HG02938 (cell line): ENCODE data around the gene AUTS2.

ENCODE experiments used
- ATAC-seq: cut with Tn5 transposase; IDR thresholded peaks from one replicate; pipeline ENCODE4 v1.9.1; 2021; ENCODE audit warnings: mild to moderate bottlenecking, moderate library complexity; ENCODE audit not compliant: unreplicated experiment

AUTS2 gene

DNA sequence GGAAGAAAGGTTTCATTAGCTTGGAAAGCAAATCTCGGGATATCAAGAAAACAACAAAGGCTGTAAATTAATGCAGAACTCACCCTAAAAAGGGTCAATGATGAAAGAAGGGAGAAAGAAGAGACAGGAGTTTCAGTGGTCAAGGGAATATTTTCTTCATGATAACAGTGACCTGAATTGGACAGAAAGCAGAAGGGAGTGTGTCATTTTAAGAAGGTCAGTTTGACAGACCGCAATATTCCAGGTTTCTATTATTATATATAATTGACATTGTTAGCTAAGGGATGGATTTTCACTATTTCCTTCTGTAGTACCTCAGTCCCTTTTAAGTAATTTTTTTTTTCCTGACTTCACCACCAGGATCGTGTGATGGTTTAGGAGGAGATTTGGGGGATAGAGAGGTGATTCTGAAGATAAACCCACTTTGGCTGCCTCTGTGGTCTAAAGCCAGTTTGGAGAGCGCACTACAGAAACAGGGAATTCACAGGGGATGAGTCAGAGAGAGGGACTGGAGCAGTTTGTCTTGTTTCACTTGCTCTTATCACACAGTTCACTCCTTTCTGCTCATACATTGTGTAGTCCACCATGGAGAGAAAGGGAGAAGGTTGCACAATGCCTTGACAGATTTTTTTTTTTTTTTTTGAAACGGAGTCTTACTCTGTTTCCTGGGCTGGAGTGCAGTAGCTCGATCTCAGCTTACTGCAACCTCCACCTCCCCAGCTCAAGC is 417.9 kb downstream of the AUTS2 start:
- ATAC-seq = no peak

DNA sequence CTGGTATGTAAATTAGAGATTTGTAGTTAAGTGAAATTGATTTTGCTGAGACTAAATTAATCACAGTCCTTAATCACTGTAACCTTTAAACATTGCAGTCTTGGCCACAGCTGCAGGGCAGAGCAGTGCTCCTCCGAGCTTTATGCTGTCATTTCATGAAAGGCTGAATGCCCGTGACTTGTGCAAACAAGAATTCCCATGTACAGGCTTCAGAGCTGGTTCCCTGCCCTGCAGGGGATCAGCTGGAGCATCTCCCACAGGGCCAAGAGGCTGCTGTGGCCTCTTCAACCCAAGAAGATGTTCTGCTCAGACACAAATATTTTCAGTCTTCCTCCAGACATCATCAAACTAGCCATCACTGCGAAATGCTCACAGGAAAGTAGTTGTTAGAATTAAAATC is 419.1 kb downstream of the AUTS2 start:
- no peak for ATAC-seq

DNA sequence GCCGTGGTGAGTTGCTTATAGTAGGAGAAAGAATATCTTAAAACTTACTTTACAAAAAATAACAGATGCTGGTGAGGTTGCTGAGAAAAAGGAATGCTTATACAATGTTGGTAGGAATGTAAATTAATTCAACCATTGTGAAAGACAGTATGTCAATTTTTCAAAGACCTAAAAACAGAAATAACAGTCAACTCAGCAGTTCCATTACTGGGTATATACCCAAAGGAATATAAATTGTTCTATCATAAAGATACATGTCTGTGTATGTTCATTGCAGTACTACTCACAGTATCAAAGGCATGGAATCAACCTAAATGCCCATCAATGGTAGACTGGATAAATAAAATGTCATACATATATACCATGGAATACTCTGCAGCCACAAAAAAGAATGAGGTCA is 420.4 kb downstream of the AUTS2 start:
- no peak for ATAC-seq

DNA sequence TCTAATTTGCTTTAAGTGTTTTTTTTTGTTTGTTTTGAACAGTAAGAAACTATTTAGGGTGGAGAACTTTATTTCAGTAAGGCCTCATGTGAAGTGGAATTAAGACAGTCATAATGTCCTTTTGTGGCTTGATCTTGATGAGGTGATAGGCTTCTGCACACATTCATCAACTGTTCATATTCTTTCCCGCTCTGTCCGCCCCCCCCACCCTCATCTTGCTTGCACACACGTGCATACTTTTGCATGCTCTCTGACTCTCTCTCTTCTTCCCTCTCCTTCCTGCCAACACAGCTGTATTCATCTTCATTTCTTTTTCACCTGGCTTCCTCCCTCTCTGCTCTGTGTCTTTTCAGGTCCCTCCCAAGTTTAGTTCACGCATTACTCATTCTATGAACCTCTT is 429.6 kb downstream of the AUTS2 start:
- no peak for ATAC-seq

DNA sequence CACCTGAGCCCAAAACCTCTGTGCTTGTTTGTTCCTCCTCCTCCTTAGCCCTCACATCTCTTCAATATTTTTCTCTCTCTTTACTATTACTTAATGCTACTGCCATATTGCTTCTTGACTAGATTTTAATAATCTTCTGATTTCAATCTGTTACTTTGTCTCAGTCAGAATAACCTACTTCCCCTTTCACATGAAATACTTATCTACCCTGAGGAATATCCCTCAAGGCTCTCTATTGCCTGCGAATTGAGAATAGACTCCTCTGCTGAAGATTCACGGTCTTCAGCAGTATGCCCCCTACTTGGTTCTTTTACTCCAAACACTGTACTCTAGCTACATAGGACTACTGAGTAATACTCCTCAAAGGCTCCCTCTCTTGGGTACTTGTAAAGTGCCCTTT is 430.3 kb downstream of the AUTS2 start:
- ATAC-seq = no peak

DNA sequence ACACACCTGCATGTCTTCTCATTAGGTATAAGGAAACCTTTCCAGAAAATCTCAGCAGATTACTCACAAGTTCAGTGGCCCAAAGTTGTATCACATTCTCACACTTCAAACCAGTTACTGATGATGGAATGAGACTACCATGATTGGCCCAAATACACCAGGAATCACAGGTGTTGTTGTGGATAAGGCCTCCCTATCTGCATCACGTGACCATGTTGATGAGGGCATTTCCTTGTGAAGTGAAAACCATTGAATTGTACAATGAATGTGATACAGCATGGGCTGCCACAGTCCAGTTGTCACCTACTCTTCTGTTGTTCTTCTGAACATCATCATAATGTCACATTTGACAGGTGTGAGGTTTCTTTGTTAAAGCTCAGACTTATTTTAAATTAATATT is 431.7 kb downstream of the AUTS2 start:
- ATAC-seq = no peak

DNA sequence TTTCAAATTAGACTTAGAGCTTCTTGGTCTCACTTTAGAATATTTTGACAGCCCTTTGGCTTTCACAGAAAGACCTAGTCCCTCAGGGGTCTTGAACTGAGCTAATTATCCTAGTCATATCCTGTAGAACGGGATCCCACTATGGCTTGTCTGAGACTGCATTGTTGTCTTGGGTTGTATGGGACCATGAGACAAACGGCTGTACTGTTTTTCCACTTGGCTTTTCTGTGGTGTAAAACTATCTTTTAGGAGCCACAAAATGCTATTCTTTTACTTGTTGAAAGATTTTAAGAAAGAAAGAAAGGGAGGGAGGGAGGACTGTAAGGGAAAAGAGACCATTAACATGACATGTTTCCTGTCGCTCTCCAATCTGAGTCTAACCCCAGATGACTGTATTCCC is 432.5 kb downstream of the AUTS2 start:
- no peak for ATAC-seq

DNA sequence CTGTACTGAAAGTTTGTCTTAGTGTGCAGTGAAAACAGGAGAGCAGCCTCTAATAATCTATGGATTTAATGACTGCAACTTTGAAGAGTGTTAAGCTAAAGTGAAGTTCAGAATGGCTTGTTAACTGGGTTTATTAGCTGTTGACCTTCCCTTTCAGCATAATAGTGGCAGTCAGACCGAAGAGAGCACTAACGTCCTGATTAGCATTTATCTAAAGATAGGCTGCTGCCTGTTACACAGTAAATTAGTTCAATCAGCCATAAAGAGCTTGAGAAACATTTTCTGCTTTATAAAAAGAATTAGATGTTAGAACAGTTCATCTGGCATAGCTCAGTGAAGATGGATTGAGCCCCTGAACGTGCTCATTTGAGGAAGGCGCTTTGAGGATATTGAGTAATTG is 433.0 kb downstream of the AUTS2 start:
- no peak for ATAC-seq

DNA sequence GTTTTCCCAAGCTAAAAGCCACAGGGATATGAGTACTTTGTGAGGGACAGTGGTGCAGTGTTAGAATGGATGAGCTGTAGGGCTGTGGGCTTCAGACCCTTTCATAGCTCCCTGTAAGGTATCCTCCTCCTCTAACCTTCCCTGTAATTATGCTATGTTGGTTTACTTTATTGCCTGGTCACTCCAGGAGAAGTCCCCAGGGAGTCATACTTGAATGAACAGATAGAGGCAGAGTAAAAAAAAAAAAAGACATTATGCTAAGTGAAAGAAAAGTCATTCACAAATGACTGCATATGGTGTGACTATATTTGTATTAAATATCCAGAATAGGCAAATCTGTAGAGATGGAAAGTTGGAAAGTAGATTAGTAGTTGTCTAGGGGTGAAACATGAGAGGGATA is 434.4 kb downstream of the AUTS2 start:
- ATAC-seq = no peak

DNA sequence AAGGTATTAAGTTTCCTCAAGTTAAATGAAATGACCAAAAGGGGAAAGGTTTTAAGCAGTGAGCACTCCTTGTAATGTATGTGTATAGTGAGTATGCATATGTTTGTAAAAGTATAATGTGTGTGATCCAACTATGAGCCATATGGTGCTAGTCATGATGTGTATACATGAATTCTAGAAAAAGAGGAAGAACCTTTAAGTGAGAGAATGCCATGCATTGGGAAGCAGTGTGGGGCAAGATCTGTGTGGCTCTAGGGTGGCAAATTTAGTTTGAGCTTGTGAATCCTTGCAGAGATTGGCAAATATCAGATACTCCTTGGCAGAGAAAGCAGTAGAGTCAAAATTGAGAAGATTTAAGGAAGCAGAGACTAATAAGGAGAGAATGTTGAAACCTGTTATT is 435.0 kb downstream of the AUTS2 start:
- ATAC-seq = no peak

DNA sequence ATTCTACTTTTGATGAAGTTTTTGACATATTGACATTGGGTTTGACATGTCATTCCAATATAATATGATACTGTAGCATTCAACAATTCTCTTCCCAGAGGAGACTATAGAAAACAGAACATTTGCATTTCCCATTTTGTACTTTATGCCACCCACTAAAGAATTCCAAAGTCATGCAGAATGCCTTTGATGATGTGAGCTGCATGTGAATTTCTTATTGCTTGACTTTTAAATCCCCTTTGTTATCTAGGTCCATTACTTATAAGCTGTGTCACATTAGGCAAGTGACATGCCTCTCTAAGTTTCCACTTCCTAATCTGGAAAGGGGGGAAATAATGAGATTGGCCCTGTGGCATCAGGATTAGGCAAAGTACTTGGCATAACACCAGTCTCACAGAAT is 436.7 kb downstream of the AUTS2 start:
- ATAC-seq = no peak

DNA sequence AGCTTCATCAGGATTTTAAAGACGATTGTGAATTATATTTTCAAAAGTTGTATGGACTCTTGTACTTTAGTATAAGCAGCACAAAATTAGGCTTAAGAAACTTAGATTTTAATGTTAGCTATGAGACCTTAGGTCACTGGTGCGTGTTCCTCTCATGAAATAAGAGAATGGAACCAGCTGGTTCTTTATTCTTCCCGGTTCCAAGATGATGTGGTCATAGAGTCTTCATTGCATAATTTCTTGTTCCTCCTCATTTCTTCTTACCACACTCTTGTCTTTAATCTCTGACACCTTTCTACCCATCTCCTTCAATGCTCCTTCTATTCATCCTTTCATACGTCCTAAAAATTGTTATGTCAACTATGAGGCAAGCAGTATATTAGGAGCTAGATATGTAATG is 437.2 kb downstream of the AUTS2 start:
- ATAC-seq = no peak

DNA sequence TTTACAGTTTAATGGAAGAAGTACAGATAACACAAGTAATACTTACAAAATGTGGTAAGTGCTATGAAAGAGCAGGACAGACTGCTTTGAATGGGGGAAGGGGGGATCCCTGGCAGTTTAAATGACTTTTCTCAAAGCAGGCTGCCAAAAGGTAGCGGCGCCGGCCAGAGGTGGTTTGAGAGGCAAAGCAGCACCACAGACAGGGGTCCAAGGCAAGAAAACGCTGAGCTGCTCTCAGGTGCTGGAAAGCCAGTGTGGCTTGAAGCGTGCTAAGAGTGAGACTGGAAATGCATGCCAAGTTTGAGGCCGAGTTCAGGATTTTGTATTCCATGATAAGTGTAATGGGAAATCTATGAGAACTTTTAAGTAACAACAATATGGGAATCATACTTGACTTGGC is 437.7 kb downstream of the AUTS2 start:
- ATAC-seq = no peak

DNA sequence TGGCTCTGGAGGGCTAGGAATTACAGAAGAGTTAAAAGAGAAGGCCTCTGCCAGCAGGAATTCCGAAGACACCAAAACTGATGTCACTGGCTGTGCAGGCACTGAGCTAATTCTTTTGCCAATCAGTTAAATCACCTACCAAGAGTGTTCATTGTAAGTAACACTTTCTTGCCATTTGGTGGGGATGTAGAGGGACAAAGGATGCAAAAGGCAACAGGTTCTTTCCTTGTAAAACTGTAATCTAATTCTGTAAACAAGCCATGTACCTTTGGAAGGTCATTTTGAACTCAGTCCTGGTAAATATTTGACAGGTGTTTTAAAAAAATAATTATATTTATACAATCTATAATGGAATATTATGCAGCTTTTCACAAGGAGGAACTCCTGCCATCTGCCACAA is 438.4 kb downstream of the AUTS2 start:
- ATAC-seq = no peak

DNA sequence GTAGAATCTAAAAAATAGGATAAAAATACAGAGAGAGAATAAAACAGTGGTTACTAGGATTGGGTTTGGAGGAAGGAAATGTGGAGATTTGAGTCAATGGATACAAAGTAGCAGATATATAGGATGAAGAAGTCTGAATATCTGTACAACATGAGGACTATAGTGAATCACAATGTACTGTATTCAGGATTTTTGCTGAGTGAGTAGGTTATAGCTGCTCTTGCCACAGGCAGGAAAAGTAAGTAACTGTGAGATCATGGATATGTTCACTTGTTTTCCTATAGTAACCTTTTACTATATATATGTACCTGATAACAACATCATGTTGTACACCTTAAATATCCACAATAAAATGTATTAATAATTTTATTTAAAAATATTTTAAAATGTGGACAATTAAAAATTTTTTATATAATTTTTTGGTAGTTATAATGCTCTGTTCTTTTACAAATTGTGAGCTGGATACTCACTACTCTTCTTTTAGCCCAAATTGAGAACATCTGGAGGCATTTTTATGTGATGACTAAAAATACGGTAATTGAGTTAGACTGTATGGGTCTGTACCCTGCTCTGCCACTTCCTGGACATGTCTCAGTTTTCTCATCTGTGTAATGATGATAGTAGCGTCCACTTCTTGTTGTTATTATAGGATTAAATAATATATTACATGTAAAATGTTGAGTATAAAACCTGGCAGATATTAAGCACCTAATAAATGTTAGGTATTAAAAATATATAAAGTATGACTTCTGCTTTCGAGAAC is 439.1 kb downstream of the AUTS2 start:
- ATAC-seq = no peak

DNA sequence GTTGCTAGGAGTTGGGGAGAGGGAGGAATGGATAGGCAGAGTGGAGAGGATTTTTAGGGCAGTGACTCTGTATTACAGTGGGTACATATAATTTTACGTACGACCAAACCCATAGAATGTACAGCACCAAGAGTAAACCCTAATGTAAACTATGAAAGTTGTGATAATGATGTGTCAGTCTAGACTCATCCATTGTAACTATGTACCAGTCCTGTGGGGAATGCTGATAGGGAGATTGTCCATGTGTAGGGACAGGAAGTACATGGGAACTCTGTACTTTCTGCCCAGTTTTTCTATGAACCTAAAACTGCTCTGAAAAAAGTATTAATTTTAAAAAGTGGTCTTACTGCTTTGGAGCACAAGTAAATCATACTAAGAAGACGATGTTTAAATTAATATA is 441.8 kb downstream of the AUTS2 start:
- no peak for ATAC-seq

DNA sequence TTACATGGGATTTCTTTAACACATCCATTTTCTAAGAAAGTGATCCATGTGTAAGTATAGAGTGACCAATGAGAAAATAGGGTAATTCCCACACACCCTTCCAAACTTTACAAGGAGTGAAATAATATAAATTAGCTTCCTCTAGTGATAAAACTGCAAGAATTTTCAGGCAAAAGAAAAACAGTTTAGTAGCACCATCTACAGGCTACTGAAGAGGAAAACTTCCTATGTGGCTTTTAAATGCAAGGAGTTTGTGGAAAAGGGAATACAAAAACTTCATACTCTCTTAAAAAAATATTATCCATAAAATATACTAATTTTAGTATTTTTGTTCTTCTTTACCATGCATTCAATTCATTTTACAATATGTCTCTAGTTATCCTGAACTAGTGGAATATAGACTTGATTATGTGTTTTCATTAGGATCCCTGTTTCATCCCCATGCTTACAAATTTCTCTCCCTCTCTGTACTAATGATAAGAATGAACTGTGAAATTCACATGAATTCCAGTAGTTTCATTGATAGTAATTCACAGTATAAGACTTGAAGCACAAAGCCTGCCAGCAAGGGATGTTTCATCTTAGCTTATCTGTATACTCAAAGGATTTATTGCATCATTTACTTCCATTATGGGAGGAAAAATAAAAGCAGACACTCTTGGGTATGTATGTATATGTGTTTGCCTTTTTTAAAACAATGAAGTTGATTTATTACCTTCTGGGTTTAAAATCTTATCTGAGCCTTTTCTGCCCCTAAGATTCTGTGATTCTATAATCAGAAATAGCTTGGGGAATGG is 442.9 kb downstream of the AUTS2 start:
- ATAC-seq = no peak

DNA sequence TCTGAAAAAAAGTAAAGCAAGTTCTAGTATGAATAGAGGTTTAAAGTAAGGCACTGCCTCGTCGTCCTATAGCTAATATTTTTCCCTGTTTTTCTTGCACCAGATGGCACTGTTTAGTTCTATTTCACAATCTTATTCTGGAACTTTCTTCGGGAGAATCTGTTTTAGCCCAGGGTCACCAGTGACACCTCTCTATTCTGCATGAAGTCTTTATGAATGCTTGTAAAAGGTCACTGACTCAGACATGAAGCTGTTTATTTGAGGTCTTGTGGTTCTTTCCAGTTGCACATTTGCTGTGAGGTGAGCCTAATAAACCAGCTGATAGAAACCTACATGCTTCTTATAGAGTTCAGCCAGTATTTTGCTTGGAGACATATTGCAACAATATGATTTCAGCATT is 444.3 kb downstream of the AUTS2 start:
- no peak for ATAC-seq

DNA sequence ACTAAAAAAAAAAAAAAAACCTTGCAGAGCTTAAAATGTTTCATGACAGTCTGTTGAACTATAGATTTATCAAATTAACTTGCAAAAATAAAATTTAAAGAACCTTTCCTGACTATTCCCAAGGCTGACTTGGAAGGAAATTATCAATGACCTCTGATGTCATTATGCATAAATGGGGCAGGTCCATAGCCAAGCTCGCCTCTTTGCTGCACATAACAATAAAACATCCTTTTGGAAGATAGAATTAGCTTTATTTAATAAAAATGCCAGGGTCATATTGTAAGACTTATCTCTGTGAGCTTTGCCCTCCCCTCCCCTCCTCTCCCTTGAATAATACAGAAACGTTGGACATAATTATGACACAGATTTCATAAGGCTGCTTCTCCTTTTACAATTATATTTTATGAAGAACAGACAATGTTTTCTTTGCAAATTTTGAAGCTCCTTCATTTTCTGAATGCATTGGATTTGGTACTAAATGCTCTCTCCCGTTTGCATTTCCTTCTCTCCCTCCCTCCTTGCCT is 444.8 kb downstream of the AUTS2 start:
- no peak for ATAC-seq

DNA sequence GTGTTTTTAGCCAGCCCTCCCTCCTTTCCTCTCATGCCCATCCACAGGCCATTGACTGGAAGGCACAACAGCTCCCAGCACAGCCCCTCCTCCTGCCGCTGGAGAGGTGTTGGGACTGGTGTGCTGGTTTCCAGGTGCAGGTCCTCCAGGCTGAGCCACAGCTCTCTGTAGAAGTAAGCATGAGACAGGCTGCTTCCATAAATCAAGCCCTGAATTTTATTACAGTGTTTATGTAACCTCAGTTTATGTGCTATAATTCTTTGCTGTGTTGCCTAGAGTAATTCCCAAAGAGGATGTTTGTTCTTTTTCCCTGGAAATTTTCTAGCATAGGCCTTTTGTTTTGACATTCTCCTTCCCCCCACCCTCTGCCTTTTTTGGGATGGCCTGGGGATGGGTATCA is 445.8 kb downstream of the AUTS2 start:
- ATAC-seq = no peak

DNA sequence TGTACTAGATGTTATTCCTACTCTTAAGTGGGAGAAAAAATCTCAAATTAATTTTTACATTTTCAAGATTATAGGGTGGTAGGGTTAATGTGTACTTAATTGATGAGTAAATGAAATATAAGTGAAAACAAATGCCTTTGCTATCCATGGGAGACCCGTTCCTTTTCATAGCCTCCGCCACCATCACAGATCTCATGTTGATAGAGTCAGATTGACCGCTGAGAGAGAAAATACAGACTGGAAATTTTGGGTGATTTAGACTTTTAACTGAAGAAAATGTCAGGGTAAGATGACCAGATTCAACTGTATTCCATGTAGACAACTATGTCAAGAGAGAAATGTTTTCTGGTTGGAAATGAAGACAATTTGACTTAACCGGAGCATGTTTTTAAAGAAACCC is 446.2 kb downstream of the AUTS2 start:
- ATAC-seq = no peak

DNA sequence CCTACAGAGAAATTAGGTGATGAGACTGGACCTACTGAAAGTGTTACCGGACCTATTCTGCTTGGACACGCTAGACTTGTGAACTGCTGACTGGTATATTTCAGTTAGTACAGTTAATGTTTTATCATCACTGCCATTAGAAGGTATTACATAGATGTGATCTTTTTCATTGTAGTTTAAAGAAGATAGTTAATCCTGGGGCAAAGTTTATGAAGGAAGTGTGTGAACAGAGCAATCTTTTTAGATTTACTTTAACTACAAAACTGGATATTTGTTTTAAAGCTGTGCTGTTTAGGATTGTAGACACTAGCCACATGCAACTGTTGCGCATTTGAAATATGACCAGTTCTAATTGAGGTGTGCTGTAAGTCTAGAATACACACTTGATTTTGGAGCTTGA is 446.7 kb downstream of the AUTS2 start:
- ATAC-seq = no peak
